ENCODE data around the gene APBB2.

DNA sequence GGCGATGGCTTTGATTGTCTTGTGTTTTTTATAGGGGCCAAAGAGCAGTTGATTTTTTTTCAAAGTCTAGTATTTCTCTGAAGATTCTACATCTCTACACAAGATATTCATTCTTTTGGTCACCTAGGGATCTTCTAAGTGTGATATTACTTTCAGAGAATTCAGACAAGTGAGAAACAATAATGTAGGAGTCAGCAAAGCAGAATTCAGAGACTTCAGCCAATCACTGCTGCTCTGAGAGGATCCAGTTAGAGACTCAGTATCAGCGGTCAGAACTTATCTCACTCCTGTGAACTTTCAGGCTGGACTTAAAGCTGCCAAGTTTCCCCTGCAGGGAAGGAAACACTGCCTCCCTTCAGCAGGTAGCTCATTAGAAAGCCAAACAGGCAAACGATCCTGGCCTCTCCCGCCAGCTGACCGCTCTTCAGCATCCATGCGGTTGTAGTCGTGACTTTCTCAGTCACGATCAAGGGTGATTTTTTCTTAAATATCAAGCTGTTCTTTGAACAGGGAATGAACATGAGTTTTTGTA lies 405.4 kb downstream of the APBB2 start:
- TF ChIP-seq, protein P1, sequence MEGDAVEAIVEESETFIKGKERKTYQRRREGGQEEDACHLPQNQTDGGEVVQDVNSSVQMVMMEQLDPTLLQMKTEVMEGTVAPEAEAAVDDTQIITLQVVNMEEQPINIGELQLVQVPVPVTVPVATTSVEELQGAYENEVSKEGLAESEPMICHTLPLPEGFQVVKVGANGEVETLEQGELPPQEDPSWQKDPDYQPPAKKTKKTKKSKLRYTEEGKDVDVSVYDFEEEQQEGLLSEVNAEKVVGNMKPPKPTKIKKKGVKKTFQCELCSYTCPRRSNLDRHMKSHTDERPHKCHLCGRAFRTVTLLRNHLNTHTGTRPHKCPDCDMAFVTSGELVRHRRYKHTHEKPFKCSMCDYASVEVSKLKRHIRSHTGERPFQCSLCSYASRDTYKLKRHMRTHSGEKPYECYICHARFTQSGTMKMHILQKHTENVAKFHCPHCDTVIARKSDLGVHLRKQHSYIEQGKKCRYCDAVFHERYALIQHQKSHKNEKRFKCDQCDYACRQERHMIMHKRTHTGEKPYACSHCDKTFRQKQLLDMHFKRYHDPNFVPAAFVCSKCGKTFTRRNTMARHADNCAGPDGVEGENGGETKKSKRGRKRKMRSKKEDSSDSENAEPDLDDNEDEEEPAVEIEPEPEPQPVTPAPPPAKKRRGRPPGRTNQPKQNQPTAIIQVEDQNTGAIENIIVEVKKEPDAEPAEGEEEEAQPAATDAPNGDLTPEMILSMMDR (IDR thresholded peaks at IDR 0.05) = no peak
- TF ChIP-seq POLR2A (IDR thresholded peaks at IDR 0.05) = no peak
